GM21737 (cell line): ENCODE measurements around the gene OR5B17.
"Not testable (repeated sequence)": the region's sequence is repeated elsewhere in the genome, so short reads cannot be mapped to it uniquely, and the experiment has no call there.

ENCODE experiments used
- ATAC-seq: cut with Tn5 transposase; IDR thresholded peaks from one replicate; pipeline ENCODE4 v1.9.1; 2021; ENCODE audit warnings: mild to moderate bottlenecking, moderate library complexity; ENCODE audit not compliant: unreplicated experiment

The OR5B17 gene

DNA sequence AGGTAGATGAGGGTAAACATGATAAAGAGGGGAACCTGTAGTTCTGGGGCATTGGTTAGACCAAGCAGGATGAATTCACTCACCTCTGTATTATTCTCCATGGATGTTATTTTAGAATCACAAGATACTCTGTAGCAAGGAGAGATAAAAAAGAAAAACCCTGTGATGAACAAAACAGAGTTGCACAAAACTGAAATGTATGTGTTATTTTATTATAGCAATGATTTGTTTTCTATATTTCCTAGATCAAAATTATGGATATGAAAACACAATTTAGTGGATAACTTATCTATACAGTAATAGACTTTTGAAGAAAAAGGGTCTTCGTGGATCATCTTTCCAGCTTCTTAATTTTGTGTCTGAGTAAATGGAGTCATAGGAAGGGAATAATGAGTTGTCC lies at the start of gene OR5B17:
TSS of gene OR5B17 (minus strand) at position 101 of the 400 bp plus-strand sequence. CDS start at position 101, 0 bp downstream.
- ATAC-seq, result no peak

DNA sequence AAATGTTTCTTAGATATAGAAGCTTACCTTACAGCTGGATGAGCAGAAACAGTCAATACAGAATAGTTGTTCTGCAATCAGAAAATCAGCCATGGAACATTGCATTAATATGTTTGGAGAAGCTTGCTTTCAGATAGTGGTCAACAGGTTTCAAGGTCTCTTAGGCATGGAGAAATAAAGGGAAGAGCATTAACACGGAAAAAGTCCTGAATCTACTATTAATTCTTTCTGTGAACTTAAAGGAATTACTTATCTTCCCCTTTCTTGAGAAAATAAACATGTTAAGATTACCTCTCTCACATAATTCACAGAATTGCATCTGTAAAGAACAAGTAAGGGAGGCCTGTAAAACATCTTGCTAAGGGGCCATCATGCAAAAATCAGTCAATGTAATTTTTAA lies 47.9 kb upstream of the OR5B17 start, which contains the start of gene OR5B3:
TSS of gene OR5B3 (minus strand) at position 101 of the 400 bp plus-strand sequence. CDS start 3,465 bp downstream, outside the sequence.
- ATAC-seq, result no peak

DNA sequence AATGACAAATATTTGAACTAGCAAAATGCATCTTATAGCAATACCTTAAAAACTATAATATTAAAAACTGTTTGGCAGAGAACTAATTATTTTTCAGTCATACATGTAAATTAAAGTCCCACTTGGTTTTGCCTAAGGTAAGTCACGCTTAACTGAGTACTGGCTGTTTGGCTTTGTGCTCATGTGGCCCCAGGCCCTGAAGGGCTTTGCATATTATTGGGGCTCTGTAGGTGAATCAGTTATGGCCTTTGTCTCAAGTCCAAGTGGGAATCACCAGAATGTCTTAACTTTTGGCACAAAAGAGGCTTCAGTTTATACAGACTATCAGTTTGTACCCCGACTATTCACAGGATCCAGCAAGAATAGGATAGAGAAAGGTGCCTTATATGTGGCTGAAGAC lies 40.8 kb upstream of the OR5B17 start:
- not testable (repeated sequence) for ATAC-seq

DNA sequence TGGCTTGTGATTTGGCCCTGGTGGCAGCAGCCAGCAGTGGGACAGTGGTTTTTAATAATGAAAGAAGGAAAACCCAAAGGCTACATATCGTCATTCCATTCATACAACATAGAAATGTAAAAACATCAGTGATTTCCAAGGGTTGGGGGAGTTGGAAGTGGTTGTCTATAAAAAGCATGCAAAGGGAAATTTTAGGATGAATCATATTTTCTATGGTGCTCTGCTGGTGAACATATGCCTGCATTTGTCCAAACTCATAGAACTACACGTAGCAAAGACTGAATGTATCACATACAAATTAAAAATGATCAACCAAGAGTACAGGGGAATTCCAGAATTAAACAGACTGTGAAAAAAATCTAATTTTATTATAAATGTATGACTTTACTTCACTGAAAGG lies 36.7 kb upstream of the OR5B17 start:
- ATAC-seq, result no peak

DNA sequence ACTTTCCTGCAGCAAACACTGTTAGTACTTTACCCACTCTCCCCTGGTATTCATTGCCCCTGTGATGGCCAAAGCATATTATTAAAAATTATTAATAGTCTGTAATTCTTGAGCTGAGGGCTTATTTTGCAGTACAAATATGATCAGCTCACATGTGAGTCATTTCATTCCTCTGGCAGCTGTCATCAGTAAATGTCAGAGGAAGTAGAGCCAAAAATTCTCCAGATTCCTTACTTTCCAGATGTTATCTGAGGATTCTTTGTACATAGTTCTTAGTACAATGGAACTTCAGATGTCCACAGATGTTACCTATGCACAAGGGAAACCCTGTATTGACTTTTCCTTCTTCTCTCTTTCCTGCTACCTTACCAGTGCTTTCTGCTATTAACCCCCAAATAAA lies 35.3 kb upstream of the OR5B17 start:
- no peak for ATAC-seq

DNA sequence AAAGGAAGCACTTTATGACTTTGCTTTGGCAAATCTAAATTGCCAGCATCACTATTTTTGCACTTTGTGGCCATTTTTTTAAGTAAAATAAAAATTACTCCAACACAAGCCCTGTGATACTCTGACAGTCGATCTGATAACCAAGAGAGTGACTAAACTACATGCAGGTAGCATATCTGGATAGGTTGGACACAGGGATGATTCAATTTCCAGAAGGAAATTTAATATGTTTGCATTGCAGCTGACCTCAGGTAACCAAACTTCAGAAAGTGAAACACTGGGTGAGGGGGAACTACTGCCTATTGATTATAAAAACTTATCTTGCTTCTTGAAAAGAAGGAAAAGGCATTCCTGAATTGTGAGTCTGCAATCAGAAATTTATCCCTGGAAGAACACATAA lies 33.9 kb upstream of the OR5B17 start:
- ATAC-seq, result no peak

DNA sequence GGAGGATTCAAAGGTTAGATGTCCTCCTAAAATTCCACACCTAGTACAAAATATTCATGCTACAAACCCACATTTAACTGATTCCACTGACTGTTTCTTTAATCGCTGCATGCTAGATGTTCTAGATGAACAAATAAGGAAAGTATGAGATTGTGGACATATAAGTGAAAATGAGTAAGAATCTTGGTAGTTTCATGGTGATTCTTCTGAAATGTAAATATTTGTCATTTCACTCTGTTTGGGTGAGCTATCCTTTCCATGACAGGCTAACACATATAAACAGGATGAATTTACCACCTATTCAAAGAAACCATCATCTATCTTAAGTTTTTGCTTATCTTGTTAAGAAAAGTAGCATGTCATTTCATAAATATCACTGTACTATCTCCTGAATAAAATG lies 33.0 kb upstream of the OR5B17 start:
- ATAC-seq, result no peak

DNA sequence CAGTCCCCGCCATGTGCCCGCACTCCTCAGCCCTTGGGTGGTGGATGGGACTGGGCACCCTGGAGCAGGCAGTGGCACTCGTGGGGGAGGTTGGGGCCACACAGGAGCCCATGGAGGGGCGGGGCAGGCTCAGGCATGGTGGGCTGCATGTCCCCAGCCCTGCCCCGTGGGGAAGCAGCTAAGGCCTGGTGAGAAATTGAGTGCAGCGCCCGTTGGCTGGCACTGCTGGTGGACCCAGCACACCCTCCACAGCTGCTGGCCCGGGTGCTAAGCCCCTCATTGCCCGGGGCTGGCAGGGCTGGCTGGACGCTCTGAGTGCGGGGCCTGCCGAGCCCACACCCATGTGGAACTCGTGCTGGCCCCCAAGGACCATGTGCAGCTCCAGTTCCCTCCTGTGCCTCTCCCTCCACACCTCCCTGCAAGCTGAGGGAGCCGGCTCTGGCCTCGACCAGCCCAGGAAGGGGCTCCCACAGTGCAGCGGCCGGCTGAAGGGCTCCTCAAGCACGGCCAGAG lies 31.7 kb upstream of the OR5B17 start:
- no peak for ATAC-seq

DNA sequence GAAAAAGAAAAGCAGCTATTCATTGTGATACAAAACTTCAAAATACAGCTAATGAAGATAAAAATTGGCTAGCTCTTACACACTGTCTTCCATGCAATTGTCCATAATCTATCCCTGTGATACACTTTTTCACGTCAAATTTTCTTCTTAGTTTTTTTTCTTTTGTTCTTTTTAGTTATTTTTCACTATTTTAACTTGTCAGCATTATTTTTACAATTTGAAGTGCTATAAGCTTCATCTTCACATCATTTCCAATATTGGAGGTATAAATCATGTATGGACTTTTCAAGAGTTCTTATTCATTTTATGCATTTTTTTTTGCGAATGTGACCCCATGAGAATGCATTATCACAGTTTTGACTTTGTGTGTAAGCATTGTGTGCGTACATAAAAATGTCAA lies 4.1 kb downstream of the OR5B17 start:
- no peak for ATAC-seq

DNA sequence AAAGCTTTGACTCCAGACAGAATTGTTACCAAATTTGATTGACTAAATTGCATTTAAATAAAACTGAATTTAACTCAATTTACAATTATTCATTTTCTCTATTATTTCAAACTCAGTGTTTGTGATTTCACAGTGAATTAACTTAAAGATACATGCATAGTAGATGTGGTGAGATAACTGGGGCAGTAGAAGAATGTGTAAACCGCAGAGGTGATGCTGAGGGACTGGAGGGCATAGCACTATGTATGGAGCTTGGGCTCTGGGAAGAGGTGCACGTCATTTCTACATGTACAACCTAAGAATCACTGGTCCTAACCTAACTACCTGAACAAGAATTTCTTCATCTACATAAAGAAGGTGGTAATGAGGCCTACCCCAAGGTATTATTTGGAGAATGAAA lies 13.7 kb downstream of the OR5B17 start:
- ATAC-seq, result no peak

DNA sequence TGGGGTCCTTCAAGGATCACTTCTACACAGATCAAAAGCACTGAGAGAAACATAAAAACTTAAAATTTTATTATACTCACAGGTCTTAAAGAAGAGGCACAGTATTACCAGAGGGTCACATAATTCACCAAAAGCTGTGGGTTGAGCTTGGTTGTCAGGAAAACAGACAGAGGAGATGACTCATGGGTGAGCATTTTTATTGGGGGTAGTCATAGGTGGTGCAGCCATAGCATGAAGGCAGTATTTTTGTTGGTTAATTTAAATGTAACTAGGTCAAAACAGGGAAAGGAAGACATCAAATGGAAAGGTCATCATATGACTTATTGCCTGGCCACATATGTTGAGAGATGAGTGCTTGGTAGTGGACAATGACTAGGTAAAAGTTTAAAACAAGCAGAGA lies 24.2 kb downstream of the OR5B17 start:
- no peak for ATAC-seq

DNA sequence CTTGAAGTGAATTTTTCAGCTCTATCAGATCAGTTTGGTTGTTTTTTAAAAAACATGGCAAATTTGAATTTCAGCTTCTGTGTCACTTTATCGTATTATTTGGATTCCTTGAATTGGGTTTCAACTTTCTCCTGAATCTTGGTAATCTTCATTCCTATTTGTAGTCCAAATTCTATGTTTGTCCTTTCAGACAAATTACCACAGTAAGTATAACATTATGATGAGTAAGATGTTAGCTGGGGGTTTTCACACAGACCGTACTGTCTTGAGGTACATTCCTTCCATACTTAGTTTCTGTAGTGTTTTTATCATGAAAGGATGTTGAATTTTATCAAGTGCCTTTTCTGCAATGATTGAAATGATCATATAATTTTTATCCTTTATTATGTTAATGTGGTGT lies 28.0 kb downstream of the OR5B17 start:
- ATAC-seq, result no peak

DNA sequence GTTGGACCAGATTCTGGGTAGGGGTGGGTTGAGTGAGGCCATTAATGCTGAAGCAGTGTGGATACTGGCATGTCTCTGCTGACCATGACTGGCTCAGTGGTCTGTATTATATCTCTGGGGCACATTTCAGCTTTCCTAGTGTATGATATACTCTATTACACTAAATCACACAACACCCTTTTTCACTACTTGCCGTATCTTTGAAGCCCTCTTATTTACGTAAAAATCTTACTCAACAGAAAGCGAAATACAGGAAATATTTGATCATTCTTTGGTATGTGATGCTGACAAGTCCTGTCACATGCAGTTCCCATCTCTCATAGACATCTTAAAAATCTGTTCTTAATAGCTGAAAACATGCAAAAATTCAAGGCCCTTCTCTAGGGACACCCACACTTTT lies 40.3 kb downstream of the OR5B17 start:
- no peak for ATAC-seq

DNA sequence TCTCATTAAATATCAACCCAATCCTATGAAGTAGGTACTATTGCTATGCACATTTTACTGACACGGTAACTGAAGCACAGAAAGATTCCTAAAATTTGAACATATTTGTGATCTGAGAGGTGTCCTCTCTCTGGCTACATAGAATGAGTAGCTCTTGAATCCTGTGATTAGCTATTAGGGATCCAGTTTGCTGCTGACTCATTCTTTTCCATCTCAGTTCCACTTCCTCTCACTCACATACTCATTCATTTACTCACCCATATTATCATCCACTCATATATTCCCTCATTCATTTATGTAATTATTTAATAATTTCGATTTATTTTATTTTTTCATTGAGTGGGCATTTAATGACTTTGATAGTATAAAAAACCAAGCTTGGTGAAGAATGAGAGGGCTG lies 42.7 kb downstream of the OR5B17 start:
- no peak for ATAC-seq
